Measurements from ENCODE around the gene CYP3A7.
"Not testable (repeated sequence)": the region's sequence is repeated elsewhere in the genome, so short reads cannot be mapped to it uniquely, and the experiment has no call there.

Gene CYP3A7

DNA sequence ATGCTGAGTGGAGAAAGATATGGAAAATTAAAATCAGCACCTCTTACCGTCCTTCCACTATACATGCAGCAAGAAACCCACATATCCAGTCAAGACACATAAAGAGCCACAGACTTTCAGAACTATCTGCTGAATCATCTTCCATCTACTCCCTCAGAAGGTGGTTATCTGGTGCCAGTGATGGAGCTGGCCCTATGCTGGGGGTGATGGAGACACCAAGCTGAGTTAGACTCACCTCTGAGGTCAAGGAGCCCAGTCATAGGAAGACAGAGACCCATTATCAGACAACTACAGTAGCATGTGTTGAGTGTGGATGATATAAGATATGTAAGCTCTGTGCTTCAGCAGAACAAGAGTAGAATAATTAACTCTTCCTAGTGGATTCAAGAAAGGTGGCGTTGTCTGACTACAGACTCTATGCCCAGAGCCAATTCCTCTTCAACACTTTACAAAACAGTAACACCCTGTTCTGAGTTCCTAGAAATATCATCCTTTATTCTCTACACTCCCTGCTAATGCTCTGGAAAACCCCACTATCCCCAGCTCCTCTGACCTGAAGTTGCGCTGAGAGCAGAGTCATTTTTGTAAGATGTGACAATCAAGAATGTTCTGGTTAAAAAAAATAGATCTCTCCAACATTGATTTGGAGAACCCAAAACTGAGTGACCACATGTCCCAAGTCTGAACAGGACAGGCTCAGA lies 69.5 kb downstream of the CYP3A7 start:
- no peak for DNase-seq

DNA sequence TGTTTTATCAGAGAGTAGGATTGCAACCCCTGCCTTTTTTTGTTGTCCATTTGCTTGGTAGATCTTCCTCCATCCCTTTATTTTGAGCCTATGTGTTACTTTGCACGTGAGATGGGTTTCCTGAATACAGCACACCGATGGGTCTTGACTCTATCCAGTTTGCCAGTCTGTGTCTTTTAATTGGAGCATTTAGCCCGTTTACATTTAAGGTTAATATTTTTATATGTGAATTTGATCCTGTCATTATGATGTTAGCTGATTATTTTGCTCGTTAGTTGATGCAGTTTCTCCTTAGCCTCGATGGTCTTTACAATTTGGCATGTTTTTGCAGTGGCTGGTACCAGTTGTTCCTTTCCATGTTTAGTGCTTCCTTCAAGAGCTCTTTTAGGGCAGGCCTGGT lies 77.1 kb downstream of the CYP3A7 start:
- not testable (repeated sequence) for DNase-seq
